Stimulated activated CD4-positive, alpha-beta T cell treated with anti-CD3 and anti-CD28 coated beads, Interleukin-2, amount 100 ng/mL, for 24 hours (primary cell): ENCODE measurements around the gene CYP11A1.

Experiments
- DNase-seq, 2 donors: peaks; one replicate each; pipeline ENCODE4 v3.0.0-alpha.2; 2020

Gene CYP11A1

GRCh38 chr15:74387621-74388362 is 20.3 kb upstream of the CYP11A1 start:
- no peak for DNase-seq

GRCh38 chr15:74387141-74387541 is 19.7 kb upstream of the CYP11A1 start:
- DNase-seq = peak in 1 of 2 donors; percentile 11

- no peak for DNase-seq
Observed at GRCh38 chr15:74386496-74387140, 19.2 kb upstream of the CYP11A1 start.

GRCh38 chr15:74385733-74386132 is 18.3 kb upstream of the CYP11A1 start:
- no peak for DNase-seq

- DNase-seq = peak; percentile 69 to 72
Observed at GRCh38 chr15:74384881-74385643, 17.6 kb upstream of the CYP11A1 start.

- no peak for DNase-seq
Observed at GRCh38 chr15:74384566-74384880, 17.1 kb upstream of the CYP11A1 start.

- peak; percentile 72 to 86 for DNase-seq
Observed at GRCh38 chr15:74383695-74384565, 16.5 kb upstream of the CYP11A1 start.

- DNase-seq = no peak
Observed at GRCh38 chr15:74383286-74383685, 15.8 kb upstream of the CYP11A1 start.

GRCh38 chr15:74382004-74382816 is 14.8 kb upstream of the CYP11A1 start:
- DNase-seq = peak; percentile 83 to 86

GRCh38 chr15:74381481-74381880 is 14.0 kb upstream of the CYP11A1 start:
- no peak for DNase-seq

- no peak for DNase-seq
Observed at GRCh38 chr15:74381190-74381453, 13.7 kb upstream of the CYP11A1 start.

GRCh38 chr15:74380361-74381189 is 13.1 kb upstream of the CYP11A1 start:
- no peak for DNase-seq

- peak; percentile 79 to 81 for DNase-seq
Observed at GRCh38 chr15:74378848-74379247, 11.4 kb upstream of the CYP11A1 start.

- no peak for DNase-seq
Observed at GRCh38 chr15:74377831-74378766, 10.7 kb upstream of the CYP11A1 start.

- no peak for DNase-seq
Observed at GRCh38 chr15:74376825-74377581, 9.6 kb upstream of the CYP11A1 start.

GRCh38 chr15:74376226-74376625 is 8.8 kb upstream of the CYP11A1 start:
- DNase-seq = no peak

GRCh38 chr15:74375303-74375693 is 7.9 kb upstream of the CYP11A1 start:
- peak; percentile 90 for DNase-seq

- no peak for DNase-seq
Observed at GRCh38 chr15:74374648-74375302, 7.3 kb upstream of the CYP11A1 start.
